SK-N-SH (cell line): ENCODE measurements around the gene EIPR1.

ENCODE experiments used
- CTCF ChIP-seq: fragments of 200-600 bp; sonication (generic); IDR thresholded peaks from 2 replicates; pipeline ENCODE4 v1.6.1; 2017; ENCODE audit warnings: antibody characterized with exemption, mild to moderate bottlenecking, moderate library complexity
- JUND ChIP-seq: IDR thresholded peaks from 2 replicates; pipeline ENCODE4 v1.4.0; 2012

DNA sequence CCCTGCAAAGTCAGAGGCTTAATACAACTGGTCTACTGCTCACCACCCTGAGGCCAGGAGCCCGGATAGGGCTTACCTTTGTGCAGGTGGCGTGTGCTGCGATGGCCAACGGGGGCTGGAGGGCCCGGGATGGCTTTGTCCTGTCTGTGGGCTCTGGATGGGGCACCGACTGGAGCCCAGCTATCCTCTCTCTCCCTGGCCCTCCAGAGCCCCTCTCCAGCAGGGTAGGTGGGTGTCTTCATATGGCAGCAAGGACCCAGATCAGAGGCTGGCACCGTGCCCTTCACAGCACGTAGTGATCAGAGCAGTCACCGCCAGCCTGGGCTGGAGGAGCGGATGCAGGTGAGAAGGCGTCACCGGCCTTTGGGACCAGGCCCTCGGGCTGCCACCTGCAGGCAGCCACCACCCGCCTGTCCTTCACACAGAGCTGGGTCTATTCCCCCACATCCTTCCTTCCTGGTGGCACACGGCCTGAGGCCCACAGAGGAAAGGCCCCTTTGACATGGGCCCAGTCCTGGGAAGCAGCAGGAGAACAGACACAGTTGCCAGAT is 232.1 kb downstream of the EIPR1 start:
- TF ChIP-seq CTCF, result no peak
- no peak for TF ChIP-seq JUND
